KOPT-K1 (cell line): ENCODE measurements around the gene SLX4IP.

Experiments used
- H3K27ac ChIP-seq: fragments of 200-600 bp; sonication (generic); 2 replicates; pipeline ENCODE4 v1.5.1; 2016; ENCODE audit warnings: antibody characterized with exemption, mild to moderate bottlenecking, low read depth, low read length; ENCODE audit not compliant: poor library complexity, severe bottlenecking
- H3K36me3 ChIP-seq: fragments of 200-600 bp; sonication (generic); 2 replicates; pipeline ENCODE4 v1.5.1; 2017; ENCODE audit warnings: antibody characterized with exemption, mild to moderate bottlenecking, low read length, moderate library complexity; ENCODE audit not compliant: insufficient read depth
- H3K9me3 ChIP-seq: fragments of 200-600 bp; sonication (generic); 2 replicates; pipeline ENCODE4 v1.5.1; 2017; ENCODE audit warnings: antibody characterized with exemption, low read length, mild to moderate bottlenecking; ENCODE audit not compliant: insufficient read depth, poor library complexity, severe bottlenecking

SLX4IP gene

DNA sequence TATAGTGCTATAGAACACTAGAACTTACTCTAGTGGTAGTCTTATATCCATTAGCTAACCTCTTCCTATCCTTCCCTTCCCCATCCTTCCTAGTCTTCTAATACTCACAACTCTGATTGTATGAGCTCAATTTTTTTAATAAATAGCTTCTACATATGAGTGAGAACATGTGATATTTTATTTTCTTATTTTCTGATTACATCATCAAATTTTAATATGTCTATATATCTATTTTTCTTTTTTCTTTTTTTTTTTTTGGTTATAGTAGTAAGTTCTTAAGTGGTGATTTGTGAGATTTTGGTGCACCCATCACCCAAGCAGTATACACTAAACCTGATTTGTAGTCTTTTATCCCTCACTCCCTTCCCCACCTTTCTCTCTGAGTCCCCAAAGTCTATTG is 126.2 kb downstream of the SLX4IP start:
- Histone ChIP-seq H3K36me3 (peaks cover 10% of the 10 kb centered on the region; the same call in 1 of the 2 replicates), H3K9me3 (no peaks in the 10 kb centered on the region), H3K27ac (no peak overlapping the region)

DNA sequence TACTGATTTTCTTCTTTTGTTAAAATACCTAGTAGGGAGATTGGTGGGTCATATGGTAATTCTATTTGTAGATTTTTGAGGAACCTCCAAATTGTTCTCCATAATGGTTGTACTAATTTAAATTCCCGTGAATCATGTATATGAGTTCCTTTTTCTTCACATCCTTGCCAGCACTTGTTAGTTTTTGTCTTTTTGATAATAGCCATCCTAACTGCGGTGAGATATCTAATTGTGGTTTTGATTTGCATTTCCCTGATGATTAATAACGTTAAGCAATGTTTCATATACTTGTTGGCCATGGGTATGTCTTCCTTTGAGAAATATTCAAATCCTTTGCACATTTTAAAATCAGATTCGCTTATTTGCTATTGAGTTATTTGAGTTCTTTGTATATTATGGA is 127.8 kb downstream of the SLX4IP start:
- Histone ChIP-seq H3K27ac (no peak overlapping the region), H3K36me3 (peaks cover 7% of the 10 kb centered on the region; the same call in 1 of the 2 replicates), H3K9me3 (no peaks in the 10 kb centered on the region)

DNA sequence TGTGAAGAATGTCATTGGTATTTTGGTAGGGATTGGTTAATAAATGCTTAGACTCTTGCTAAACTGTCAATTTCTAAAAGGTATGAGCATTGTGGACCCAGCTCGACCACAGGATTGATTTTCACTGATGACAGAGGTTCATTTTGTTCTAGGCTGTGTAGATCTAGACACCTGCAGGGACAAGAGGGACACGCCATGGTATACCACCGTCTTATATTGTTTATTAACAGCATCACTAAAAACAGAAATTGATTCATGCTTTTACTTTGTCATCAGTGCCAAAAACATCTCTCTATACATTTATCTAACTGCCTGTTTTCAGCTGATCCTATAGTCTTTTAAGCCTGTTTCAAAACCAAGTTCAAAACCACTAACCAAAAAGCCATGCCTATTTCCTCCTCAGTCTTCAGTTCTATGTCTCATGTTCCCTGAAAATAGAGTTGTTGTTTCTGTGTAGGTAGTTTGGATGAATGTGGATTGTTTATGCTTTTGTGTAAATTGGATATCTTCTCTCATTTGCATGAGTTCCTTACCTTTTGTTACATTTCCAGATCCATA is 128.9 kb downstream of the SLX4IP start:
- H3K36me3 ChIP-seq: peaks cover 7% of the 10 kb centered on the region; the same call in 1 of the 2 replicates
- no peak overlapping the region for H3K27ac ChIP-seq
- no peaks in the 10 kb centered on the region for H3K9me3 ChIP-seq

DNA sequence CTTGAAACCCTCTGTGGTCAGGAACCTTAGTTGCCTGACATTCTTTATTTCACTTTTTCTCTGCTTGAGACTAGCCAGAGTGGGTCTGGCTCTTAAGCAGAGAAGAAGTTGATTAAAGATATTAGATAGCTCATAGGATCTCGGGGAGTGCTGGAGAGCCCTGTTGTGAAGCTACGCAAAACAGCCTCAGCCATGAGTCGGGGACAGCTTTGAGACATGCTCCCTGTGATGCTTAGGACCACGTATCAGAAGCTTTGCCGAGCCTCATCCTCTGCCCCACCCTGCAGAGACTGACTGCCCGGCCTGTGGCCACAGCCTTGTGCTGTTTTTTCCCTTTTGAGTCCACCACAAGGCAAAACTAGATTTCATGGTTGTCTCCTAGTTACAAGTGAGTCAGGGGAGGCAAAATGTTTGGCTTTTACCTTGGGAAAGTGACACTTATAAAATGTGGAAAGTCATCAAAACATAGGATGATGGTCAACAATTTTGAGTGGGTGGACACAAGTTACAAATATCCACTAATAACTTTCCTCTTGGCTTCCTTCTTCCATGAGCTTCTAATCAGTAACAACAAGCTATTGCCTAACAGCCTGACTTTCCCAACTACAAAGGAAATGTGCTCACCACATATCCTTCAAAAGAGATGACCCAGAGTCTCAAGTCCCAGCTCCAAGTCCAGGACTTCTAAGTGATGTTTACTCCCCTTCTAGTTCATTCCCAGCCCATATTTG is 130.3 kb downstream of the SLX4IP start:
- peaks cover 7% of the 10 kb centered on the region; the same call in 1 of the 2 replicates for H3K36me3 ChIP-seq
- no peak overlapping the region for H3K27ac ChIP-seq
- H3K9me3 ChIP-seq: no peaks in the 10 kb centered on the region

DNA sequence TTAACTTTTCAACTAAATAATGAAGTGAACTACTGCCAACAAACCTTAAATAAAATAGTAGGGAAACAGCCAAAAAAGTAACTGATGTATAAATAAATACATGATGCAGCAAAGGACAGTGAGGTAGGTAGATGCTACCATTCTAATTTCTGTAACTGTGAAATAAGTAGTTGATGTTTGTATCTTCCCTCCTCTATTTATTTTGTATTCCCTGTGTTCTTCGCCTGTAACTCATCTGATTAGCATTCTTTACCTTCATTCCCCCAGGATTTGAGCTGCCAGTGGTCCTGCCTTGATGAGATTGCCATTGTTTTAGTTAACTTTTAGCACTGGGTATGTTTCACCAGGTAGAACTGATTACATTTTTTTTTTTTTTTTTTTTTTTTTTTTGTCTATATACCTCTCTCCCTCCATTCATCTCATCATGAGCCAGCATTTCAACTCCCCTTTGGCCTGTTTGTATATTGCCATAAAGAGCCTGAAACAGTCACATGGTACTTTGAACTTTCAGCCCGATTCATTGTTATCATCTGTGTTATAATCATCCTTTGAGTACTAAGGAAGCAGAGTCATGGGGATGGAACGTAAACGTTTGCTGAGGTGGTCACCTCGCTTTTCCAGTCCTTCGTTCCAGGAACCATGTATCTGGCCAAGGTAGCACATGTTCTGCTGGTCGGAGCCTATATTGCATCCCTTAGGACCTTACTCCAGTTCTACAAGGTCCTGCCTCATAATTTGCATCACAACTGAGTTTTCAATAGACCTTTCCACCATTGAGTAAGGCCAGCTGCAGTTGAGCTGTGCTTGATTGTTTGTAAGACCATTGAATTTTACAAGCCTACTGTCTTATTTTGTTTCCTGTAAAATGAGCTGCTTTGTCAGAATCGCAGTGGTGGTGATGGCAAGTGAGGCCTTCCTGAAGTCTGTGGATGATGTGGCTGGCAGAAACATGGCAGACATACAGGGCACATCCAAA is 131.1 kb downstream of the SLX4IP start:
- no peaks in the 10 kb centered on the region for H3K9me3 ChIP-seq
- H3K27ac ChIP-seq: no peak overlapping the region

DNA sequence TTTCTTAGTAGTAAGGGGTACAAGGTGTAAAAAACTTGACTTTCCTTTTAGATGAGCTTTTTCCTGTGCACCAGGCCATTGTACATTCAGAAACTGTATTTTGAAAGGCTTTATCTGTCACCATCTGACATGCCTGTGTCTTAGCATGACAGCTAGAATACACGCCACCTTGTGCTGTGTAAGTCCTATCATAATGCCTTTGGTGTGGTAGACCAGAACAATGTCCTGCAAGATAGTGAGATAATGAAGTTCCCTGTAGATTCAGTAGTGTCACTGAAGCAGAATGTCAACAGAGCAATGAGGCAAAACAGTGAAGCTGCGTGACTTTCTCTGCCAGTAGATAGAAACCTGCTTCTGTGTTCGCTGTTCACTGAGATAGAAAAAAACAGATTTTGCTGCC is 132.9 kb downstream of the SLX4IP start:
- Histone ChIP-seq H3K36me3 (peaks cover 5% of the 10 kb centered on the region; the same call in 1 of the 2 replicates), H3K27ac (no peak overlapping the region), H3K9me3 (no peaks in the 10 kb centered on the region)

More for the DNA sequence above, 131.1 kb downstream of the SLX4IP start:
- peaks cover 7% of the 10 kb centered on the region; the same call in 1 of the 2 replicates for H3K36me3 ChIP-seq

DNA sequence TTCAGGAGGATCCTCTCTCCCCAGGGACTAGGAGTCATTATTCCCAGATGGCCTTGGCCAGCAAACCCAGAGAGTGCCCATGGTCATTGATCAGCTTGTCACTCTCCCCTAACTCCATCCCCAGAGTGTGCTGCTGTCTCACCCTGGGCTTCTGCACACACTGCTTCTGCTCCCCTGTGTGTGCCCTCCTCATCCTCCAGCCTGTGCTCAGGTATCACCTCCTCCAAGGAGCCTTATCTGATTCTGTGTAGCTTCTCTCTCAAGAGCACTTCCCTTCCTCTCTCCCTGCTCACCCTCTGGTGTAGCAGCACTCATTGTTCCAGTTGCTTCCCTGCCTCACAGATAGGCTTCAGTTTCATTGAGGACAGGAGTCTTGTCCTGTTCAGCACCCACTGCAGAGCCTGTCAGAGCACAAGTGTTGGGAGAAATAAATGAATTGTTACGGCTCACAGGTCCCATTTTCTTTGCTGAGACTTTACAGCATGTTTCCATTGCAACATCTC is 136.3 kb downstream of the SLX4IP start:
- Histone ChIP-seq H3K36me3 (peaks cover 9% of the 10 kb centered on the region; the same call in 1 of the 2 replicates), H3K9me3 (no peaks in the 10 kb centered on the region), H3K27ac (no peak overlapping the region)

DNA sequence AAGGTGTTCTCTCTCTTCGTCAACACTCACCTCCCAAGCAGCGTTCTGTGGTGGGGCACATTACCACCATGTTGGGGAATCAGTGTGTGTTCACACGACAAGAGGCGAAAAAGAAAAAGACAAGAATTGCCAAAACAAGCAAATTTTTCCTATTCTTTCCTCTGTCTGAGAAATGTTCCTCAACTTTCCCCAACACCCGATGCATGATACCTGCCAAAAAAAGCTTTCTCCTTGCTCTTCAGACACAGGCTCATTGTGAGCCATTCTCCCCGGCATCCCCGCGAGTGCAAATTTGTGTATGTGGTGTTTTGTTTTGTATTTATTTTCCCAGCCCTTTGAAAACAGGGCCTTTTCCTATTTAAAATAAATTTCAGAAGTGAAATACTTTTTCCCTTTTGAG is 137.7 kb downstream of the SLX4IP start:
- Histone ChIP-seq H3K9me3 (no peaks in the 10 kb centered on the region), H3K36me3 (peaks cover 4% of the 10 kb centered on the region; the same call in 1 of the 2 replicates), H3K27ac (no peak overlapping the region)

DNA sequence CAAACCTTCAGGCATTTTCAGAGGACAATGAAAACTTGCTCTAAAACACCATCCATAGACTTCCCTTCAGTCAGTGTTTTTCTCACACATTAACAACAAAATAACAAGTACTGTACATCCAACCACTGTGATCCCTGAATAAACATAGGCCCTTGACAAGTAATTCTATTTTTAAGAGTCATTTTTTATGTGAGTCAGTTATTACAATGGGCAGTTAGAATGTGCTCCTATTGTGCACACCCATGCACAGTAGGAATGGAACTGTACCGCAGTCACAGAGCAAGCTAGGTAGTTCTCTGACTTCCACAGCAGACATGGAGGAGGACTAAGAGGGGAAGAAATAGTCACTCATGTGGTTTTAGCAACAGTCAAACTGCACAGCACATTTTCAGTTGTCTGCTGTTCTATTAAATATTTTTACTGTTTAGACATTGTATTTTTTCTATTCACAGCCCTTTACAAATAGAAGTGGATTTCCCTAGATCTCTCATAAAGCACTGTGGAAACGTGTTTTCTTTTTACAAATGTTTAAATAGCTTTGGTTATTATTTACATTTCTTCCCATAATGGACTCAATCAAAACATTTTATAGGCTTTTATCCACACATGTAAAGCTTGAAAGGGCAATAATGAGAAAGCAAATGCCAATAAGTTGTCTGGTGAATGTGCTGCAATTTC is 138.3 kb downstream of the SLX4IP start:
- Histone ChIP-seq H3K36me3 (peaks cover 4% of the 10 kb centered on the region; the same call in 1 of the 2 replicates), H3K27ac (no peak overlapping the region), H3K9me3 (no peaks in the 10 kb centered on the region)

DNA sequence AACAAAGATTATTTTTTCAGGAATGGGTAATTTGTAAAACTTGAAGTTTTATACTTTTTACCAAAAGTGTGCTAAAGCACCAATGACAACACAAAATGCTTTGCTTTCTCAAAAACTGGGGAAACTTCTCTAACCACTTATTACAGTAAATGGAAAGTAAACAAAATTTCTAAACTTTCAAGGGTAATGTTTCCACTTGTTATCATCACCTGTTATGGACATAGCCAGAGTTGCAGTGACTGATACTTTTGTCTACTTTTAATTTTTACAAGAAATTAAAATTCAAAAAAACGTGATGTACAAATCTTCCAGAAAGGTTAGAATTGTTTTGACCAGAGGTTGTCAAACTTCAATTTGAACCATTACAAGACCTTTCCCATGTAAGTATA is 138.8 kb downstream of the SLX4IP start:
- no peaks in the 10 kb centered on the region for H3K9me3 ChIP-seq
- H3K27ac ChIP-seq: no peak overlapping the region
- peaks cover 4% of the 10 kb centered on the region; the same call in 1 of the 2 replicates for H3K36me3 ChIP-seq

DNA sequence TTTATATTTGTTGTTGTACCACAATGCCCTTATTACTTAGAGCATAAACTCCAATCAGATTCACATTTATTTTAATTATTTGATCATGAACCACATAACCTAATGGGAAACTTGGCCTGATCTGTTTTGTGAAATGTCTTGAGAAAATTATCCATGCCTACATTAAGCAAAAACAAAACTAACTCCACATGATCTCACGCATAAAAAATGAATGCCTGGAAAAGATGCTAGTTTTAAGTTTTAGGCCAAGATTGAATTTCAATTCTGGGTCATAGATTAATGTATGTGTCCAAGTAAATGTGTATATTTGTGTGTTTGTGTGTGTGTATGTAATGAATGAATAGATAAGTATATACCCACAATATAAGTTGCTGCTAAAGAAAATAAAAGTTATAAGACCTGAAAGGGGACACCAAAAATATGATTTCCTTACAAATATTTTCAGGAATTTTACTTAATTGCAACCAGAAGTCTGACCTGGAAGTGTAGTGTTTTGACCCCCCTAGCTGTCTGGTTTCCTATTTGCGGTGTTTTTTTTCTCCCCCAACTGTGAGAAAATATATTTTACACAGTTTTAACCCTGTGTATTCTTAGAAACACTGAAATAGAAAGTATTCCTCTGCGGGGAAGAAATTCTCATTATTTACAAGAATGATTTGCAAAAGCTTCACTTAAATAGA is 141.4 kb downstream of the SLX4IP start:
- no peak overlapping the region for H3K27ac ChIP-seq
- no peaks in the 10 kb centered on the region for H3K9me3 ChIP-seq

DNA sequence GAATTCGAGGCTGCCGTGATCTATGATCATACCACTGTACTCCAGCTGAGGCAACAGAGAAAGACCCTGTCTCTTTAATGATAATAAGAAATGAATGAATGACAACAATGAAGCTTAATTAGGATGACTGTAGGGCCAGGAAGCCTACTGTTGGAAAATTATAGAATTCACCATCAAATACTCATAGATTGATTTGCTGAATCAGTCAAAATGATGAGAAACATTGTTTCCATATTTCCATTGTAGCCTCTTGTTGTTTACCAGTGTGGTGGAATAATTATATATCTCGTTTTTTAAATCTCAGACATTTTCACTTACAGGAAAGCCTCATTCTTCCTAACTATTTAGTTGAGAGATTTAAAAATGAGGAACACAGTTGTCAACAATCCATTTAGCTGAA is 142.5 kb downstream of the SLX4IP start:
- Histone ChIP-seq H3K27ac (no peak overlapping the region), H3K36me3 (peaks cover 4% of the 10 kb centered on the region; the same call in 1 of the 2 replicates), H3K9me3 (no peaks in the 10 kb centered on the region)

More for the DNA sequence above, 141.4 kb downstream of the SLX4IP start:
- H3K36me3 ChIP-seq: peaks cover 4% of the 10 kb centered on the region; the same call in 1 of the 2 replicates

DNA sequence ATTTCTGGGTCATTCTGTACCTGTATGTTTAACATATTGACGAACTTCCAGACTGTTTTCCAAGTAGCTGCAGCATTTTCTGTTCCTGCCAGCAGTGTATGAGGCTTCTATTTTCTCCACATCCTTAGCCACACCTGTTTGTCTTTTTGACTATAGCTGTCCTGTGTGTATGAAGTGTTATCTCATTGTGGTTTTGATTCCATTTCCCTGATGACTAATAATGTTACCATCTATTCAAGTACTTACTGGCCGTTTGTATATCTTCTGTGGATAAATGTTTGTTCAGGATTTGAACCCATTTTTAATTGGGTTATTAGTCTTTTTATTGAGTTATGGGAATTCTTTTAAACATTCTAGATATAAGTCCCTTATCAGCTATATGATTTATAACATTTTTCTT is 143.5 kb downstream of the SLX4IP start:
- Histone ChIP-seq H3K9me3 (no peaks in the 10 kb centered on the region), H3K36me3 (peaks cover 4% of the 10 kb centered on the region; the same call in 1 of the 2 replicates), H3K27ac (no peak overlapping the region)

DNA sequence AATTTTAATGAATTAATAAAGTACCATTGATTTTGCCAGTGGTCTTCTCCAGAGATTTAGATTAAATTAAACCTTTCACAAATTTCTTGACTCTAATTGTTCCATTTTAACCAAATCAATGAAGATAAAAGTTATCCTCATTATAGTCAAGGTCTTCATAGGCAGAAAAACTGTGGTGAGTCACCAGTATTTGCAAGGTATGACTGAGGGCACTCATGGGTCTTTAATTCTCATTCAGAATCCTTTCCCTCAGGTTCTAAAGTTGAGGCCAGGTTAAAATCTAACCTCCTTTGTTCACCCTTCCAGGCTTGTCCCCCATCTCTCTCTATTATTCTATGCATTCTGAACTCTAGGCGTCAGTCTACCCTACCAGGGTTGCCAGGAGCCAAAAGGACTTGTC is 144.8 kb downstream of the SLX4IP start:
- Histone ChIP-seq H3K36me3 (no peaks in the 10 kb centered on the region), H3K9me3 (no peaks in the 10 kb centered on the region), H3K27ac (no peak overlapping the region)
